ENCODE results near the gene TICRR. TPM values are rescaled to one million over a fixed set of nuclear protein-coding genes. Genes with fewer than 3 reads are reported as not detected.

Gene TICRR
- total RNA-seq, 2 experiments from 2014 or later, result 36.5 to 36.9 TPM

DNA sequence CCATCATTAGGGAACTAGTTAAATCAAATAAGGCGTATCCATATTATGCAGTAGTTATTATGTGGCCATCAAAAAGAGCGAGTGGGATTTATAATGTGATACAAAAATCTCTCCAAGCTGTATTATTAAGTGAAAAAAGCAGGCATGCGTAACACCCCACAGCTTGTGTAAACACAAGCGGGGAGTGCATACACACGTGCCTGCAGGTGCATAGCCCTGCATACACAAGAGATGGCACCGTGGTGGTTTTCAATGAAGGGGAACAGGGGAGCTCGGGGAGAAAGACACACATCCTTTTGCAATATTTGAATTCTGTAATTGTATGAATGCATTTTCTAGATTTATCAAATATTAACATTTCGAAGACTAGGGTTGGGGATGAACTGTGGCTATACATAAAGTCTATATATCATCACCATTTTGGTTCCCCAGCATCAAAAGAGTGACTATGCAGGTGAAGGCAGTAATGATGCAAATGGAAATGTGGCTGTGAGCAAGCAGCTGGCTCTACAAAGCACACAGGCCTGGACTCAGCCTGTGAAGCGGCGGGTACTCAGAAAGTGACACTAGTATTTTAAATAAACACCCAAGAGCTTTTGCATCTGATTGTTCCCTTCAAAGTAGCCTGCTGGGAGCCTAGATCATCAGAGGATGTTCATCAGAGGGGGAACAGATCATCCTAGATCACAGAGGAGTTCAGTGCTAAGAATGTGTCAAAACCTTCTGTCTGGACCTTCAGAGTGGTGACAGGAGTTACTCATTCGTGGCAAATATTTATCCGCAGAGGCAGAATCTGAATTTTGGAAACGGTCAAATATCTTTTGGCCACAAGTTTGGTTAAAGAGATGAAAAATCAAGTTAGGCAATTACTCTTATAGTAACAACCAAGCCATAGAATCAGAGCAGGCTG is 89.4 kb downstream of the TICRR start:
- peaks cover 2% of the 10 kb centered on the region for H3K4me1 Mint-ChIP-seq (ENCODE audit: low read depth)
- POLR2A ChIA-PET, result no interaction called here
- no peak for DNase-seq
- H3K4me3 Mint-ChIP-seq, result peak overlapping the region; percentile 42
- H3K27me3 Mint-ChIP-seq (ENCODE audit: low read depth), result peaks cover 33% of the 10 kb centered on the region
- CTCF ChIA-PET, result no interaction called here
- no peak overlapping the region for H3K27ac Mint-ChIP-seq
- no peaks in the 10 kb centered on the region for H3K9me3 Mint-ChIP-seq (ENCODE audit: insufficient read depth)
- H3K36me3 Mint-ChIP-seq (ENCODE audit: low read depth), result no peaks in the 10 kb centered on the region
- ATAC-seq, result no peak

- DNase-seq (peak; percentile 32), ATAC-seq (peak; percentile 87)
- no peak overlapping the region for H3K27ac Mint-ChIP-seq
- H3K36me3 Mint-ChIP-seq (ENCODE audit: low read depth), result no peaks in the 10 kb centered on the region
- H3K27me3 Mint-ChIP-seq (ENCODE audit: low read depth), result peaks cover 25% of the 10 kb centered on the region
- peak overlapping the region; percentile 12 for H3K4me3 Mint-ChIP-seq
- no peaks in the 10 kb centered on the region for H3K9me3 Mint-ChIP-seq (ENCODE audit: insufficient read depth)
- ChIA-PET POLR2A (no interaction called here), CTCF (interaction anchor here (1.0 kb wide), 1 partner anchor 75 kb away, joined by 4 read pairs; no protein-coding TSS in a partner anchor)
- peaks cover 2% of the 10 kb centered on the region for H3K4me1 Mint-ChIP-seq (ENCODE audit: low read depth)
Measured at GRCh38 chr15:89665449-89666181, 90.3 kb downstream of the TICRR start.

GRCh38 chr15:89666184-89666857 is 91.1 kb downstream of the TICRR start:
- ChIA-PET CTCF (interaction anchor here (1.0 kb wide), 1 partner anchor 74 kb away, joined by 4 read pairs; no protein-coding TSS in a partner anchor), POLR2A (no interaction called here)
- Mint-ChIP-seq H3K4me1 (ENCODE audit: low read depth) (peaks cover 2% of the 10 kb centered on the region), H3K9me3 (ENCODE audit: insufficient read depth) (no peaks in the 10 kb centered on the region), H3K4me3 (no peak overlapping the region), H3K27ac (no peak overlapping the region), H3K27me3 (ENCODE audit: low read depth) (peaks cover 20% of the 10 kb centered on the region), H3K36me3 (ENCODE audit: low read depth) (no peaks in the 10 kb centered on the region)
- ATAC-seq (no peak), DNase-seq (no peak)

GRCh38 chr15:89666858-89667705 is 91.8 kb downstream of the TICRR start:
- Mint-ChIP-seq H3K9me3 (ENCODE audit: insufficient read depth) (no peaks in the 10 kb centered on the region), H3K4me1 (ENCODE audit: low read depth) (peaks cover 7% of the 10 kb centered on the region), H3K27ac (no peak overlapping the region), H3K27me3 (ENCODE audit: low read depth) (peaks cover 16% of the 10 kb centered on the region), H3K36me3 (ENCODE audit: low read depth) (no peaks in the 10 kb centered on the region), H3K4me3 (no peak overlapping the region)
- DNase-seq (no peak), ATAC-seq (no peak)
- ChIA-PET POLR2A (no interaction called here), CTCF (no interaction called here)

DNA sequence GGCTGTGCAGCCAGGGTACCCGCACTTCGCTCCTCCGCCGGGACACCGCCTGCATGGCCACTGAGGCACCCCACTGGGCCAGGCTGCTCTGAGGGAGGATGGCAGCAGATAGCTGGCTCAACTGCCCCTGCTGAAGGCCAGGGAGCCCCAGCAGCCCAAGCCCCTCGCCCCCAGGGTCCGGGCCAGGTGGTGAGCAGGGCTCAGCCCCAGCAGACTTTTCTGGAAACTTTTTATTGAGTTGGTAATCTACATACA is 92.4 kb downstream of the TICRR start:
- ATAC-seq (no peak), DNase-seq (no peak)
- CTCF ChIA-PET, result interaction anchor here (1.2 kb wide), 1 partner anchor 93 kb away, joined by 4 read pairs; no protein-coding TSS in a partner anchor
- no peak overlapping the region for H3K4me3 Mint-ChIP-seq
- no peak overlapping the region for H3K27ac Mint-ChIP-seq
- POLR2A ChIA-PET, result no interaction called here
- no peaks in the 10 kb centered on the region for H3K36me3 Mint-ChIP-seq (ENCODE audit: low read depth)
- H3K4me1 Mint-ChIP-seq (ENCODE audit: low read depth), result peaks cover 8% of the 10 kb centered on the region
- peaks cover 12% of the 10 kb centered on the region for H3K27me3 Mint-ChIP-seq (ENCODE audit: low read depth)
- no peaks in the 10 kb centered on the region for H3K9me3 Mint-ChIP-seq (ENCODE audit: insufficient read depth)

DNA sequence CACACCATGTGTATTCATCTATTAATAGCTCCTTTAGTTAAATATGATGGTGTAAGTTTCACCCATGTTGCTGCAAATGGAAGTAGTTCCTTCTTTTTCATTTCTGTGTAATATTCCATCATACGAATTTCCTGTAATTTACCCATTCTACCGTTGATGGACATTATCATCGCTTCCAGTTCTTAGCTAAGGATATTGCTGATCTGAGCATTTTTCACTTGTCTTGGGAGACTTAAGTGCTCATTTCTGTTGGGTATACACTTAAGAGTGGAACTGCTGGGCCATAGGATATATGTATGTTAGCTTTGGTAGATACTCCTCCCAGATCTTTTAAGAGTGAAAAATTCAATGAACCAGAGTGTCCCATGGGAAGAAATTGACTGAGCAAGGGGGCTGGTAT is 92.9 kb downstream of the TICRR start:
- Mint-ChIP-seq H3K36me3 (ENCODE audit: low read depth) (no peaks in the 10 kb centered on the region), H3K4me1 (ENCODE audit: low read depth) (peaks cover 8% of the 10 kb centered on the region), H3K4me3 (no peak overlapping the region), H3K9me3 (ENCODE audit: insufficient read depth) (no peaks in the 10 kb centered on the region), H3K27me3 (ENCODE audit: low read depth) (peaks cover 12% of the 10 kb centered on the region), H3K27ac (no peak overlapping the region)
- ChIA-PET POLR2A (no interaction called here), CTCF (interaction anchor here (1.1 to 1.2 kb wide), 2 partner anchors 93 to 222 kb away, joined by 3 to 4 read pairs; no protein-coding TSS in a partner anchor)
- no peak for ATAC-seq
- no peak for DNase-seq

DNA sequence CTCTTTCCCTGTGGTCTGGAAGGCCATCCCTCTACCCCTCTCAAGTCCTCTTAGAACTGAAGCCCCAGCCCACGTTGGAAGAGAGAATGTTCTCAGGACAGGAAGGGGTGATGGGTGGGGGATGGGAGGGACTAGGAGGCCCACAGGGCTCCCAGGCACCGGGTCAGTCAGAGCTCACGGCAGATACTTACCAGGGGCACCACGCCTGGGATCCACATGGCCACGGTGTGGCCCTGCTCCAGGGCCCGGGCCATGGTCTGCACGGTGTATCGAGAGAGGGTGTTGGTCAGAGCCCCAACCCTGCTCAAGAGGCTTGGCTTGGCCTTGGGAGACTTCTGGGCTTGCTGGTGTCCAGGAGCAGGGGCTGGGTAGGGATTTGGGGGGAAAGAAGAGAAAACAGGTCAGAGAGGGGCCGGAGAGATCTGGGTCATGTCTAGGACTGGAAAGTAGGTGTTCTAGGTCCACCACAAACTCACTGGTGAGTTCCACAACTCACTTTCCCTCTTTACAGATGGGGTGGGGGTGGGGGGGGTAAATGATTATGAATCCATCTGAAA is 94.1 kb downstream of the TICRR start:
- no peak overlapping the region for H3K27ac Mint-ChIP-seq
- ATAC-seq (no peak), DNase-seq (no peak)
- H3K4me1 Mint-ChIP-seq (ENCODE audit: low read depth), result peaks cover 8% of the 10 kb centered on the region
- ChIA-PET POLR2A (no interaction called here), CTCF (interaction anchor here (1.1 kb wide), 1 partner anchor 221 kb away, joined by 3 read pairs; no protein-coding TSS in a partner anchor)
- no peaks in the 10 kb centered on the region for H3K9me3 Mint-ChIP-seq (ENCODE audit: insufficient read depth)
- H3K4me3 Mint-ChIP-seq, result no peak overlapping the region
- H3K27me3 Mint-ChIP-seq (ENCODE audit: low read depth), result peaks cover 10% of the 10 kb centered on the region
- no peaks in the 10 kb centered on the region for H3K36me3 Mint-ChIP-seq (ENCODE audit: low read depth)

GRCh38 chr15:89669941-89670340 is 94.7 kb downstream of the TICRR start:
- peaks cover 4% of the 10 kb centered on the region for H3K27me3 Mint-ChIP-seq (ENCODE audit: low read depth)
- H3K9me3 Mint-ChIP-seq (ENCODE audit: insufficient read depth), result no peaks in the 10 kb centered on the region
- DNase-seq (no peak), ATAC-seq (no peak)
- H3K4me3 Mint-ChIP-seq, result no peak overlapping the region
- CTCF ChIA-PET, result no interaction called here
- no peaks in the 10 kb centered on the region for H3K36me3 Mint-ChIP-seq (ENCODE audit: low read depth)
- no peak overlapping the region for H3K27ac Mint-ChIP-seq
- peaks cover 7% of the 10 kb centered on the region for H3K4me1 Mint-ChIP-seq (ENCODE audit: low read depth)
- POLR2A ChIA-PET, result no interaction called here

DNA sequence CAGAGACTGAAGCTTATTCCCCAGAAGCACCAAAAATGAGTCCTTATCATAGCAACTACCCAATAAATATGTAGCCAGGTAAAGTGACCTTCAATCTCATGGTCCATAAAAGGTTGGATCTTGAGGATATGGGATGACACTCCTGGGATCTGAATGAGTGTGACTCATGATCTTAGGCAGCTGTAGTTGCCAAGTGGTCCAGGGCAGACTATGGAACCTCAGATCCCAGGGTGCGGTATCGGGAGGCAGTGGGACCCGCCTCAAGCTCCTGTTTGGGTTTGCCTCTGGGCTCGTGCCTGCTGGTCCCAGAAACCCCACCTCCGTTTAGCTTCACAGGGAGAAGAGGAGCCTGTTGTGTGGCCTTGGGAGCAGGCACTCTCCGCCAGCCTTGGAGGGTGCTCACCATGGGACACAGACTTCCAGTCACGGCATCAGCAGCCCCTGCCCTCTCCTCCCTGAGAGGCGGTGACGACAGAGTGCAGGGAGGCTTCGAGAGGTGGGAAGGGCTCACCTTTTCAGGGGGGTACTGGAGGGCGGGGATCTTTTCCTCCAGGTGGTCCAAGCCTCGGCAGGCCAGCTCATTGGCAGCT is 95.8 kb downstream of the TICRR start:
- Mint-ChIP-seq H3K27ac (no peak overlapping the region), H3K36me3 (ENCODE audit: low read depth) (no peaks in the 10 kb centered on the region), H3K27me3 (ENCODE audit: low read depth) (peaks cover 2% of the 10 kb centered on the region), H3K9me3 (ENCODE audit: insufficient read depth) (no peaks in the 10 kb centered on the region), H3K4me1 (ENCODE audit: low read depth) (peaks cover 7% of the 10 kb centered on the region), H3K4me3 (no peak overlapping the region)
- DNase-seq (no peak), ATAC-seq (no peak)
- POLR2A ChIA-PET, result no interaction called here
- CTCF ChIA-PET, result no interaction called here

DNA sequence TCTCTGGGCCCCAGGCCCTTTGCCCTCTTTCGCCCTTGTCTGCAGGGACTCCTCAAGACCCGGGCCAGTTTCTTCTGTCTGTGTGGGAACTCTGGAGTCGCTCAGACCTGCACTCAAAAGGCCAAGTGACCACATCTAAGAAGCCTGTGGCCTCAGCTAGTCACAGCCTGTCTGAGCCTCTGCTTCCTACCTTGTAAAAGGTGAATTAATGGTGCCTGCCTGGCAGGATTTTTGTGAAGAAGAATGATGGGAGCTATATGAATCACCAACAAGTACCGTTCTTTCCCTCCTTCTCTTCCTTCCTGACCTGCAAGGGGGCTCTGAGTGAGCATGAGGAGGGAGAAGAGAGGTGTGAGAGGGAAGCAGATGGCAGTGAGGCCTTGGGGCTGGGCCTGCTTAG is 96.4 kb downstream of the TICRR start:
- no peaks in the 10 kb centered on the region for H3K9me3 Mint-ChIP-seq (ENCODE audit: insufficient read depth)
- ATAC-seq (no peak), DNase-seq (no peak)
- H3K36me3 Mint-ChIP-seq (ENCODE audit: low read depth), result no peaks in the 10 kb centered on the region
- POLR2A ChIA-PET, result no interaction called here
- peaks cover 2% of the 10 kb centered on the region for H3K27me3 Mint-ChIP-seq (ENCODE audit: low read depth)
- H3K4me3 Mint-ChIP-seq, result no peak overlapping the region
- peaks cover 7% of the 10 kb centered on the region for H3K4me1 Mint-ChIP-seq (ENCODE audit: low read depth)
- H3K27ac Mint-ChIP-seq, result no peak overlapping the region
- CTCF ChIA-PET, result interaction anchor here (1.3 to 2.8 kb wide), 2 partner anchors 10 to 203 kb away, joined by 3 to 17 read pairs; no protein-coding TSS in a partner anchor
